ENCODE measurements around the gene GPA33. TPM values are rescaled to one million over a fixed set of nuclear protein-coding genes. Genes with fewer than 3 reads are reported as not detected.

Gene GPA33
- total and polyA plus RNA-seq, 3 experiments from 2014 or later = 0.66 to 19.7 (median 0.97) TPM

GRCh38 chr1:167016100-167016750, 74.0 kb downstream of the GPA33 start:
- Mint-ChIP-seq H3K9me3 (no peaks in the 10 kb centered on the region), H3K4me1 (no peaks in the 10 kb centered on the region), H3K27ac (no peak overlapping the region), H3K27me3 (peaks cover 14 to 33% of the 10 kb centered on the region in 2 donors), H3K4me3 (no peak overlapping the region), H3K36me3 (no peaks in the 10 kb centered on the region)
- Histone ChIP-seq H3K4me1 (ENCODE audit: insufficient read depth, low read length) (no peaks in the 10 kb centered on the region), H3K36me3 (ENCODE audit: insufficient read depth, low read length) (no peaks in the 10 kb centered on the region), H3K4me3 (ENCODE audit: low read length) (no peak overlapping the region), H3K9me3 (ENCODE audit: low read length) (no peaks in the 10 kb centered on the region), H3K27me3 (ENCODE audit: insufficient read depth, low read length, poor library complexity, severe bottlenecking) (no peaks in the 10 kb centered on the region), H3K27ac (ENCODE audit: low read depth, low read length) (no peak overlapping the region)
- ChIA-PET POLR2A (no interaction called here), CTCF (no interaction called here)
- no peak for DNase-seq

- Mint-ChIP-seq H3K4me3 (no peak overlapping the region), H3K27ac (no peak overlapping the region), H3K27me3 (peaks cover 30 to 60% of the 10 kb centered on the region in 2 donors), H3K4me1 (no peaks in the 10 kb centered on the region), H3K9me3 (peaks cover 0 to 2% (median 0%) of the 10 kb centered on the region in 5 donors), H3K36me3 (no peaks in the 10 kb centered on the region)
- H3K27me3 ChIP-seq (ENCODE audit: insufficient read depth, low read length, poor library complexity, severe bottlenecking) = no peaks in the 10 kb centered on the region
- no peak overlapping the region for H3K4me3 ChIP-seq (ENCODE audit: low read length)
- no peaks in the 10 kb centered on the region for H3K36me3 ChIP-seq (ENCODE audit: insufficient read depth, low read length)
- H3K27ac ChIP-seq (ENCODE audit: low read depth, low read length) = no peak overlapping the region
- DNase-seq = no peak
- H3K4me1 ChIP-seq (ENCODE audit: insufficient read depth, low read length) = no peaks in the 10 kb centered on the region
- CTCF ChIA-PET = no interaction called here
- H3K9me3 ChIP-seq (ENCODE audit: low read length) = no peaks in the 10 kb centered on the region
- POLR2A ChIA-PET = no interaction called here
These were observed 76.9 kb downstream of the GPA33 start for GRCh38 chr1:167013108-167013929.

GRCh38 chr1:167012570-167012969, 77.6 kb downstream of the GPA33 start:
- no peak overlapping the region for H3K4me3 Mint-ChIP-seq
- Histone ChIP-seq H3K4me3 (ENCODE audit: low read length) (no peak overlapping the region), H3K27ac (ENCODE audit: low read depth, low read length) (no peak overlapping the region), H3K36me3 (ENCODE audit: insufficient read depth, low read length) (no peaks in the 10 kb centered on the region), H3K27me3 (ENCODE audit: insufficient read depth, low read length, poor library complexity, severe bottlenecking) (no peaks in the 10 kb centered on the region), H3K4me1 (ENCODE audit: insufficient read depth, low read length) (no peaks in the 10 kb centered on the region), H3K9me3 (ENCODE audit: low read length) (no peaks in the 10 kb centered on the region)
- H3K36me3 Mint-ChIP-seq = no peaks in the 10 kb centered on the region
- no peak overlapping the region for H3K27ac Mint-ChIP-seq
- ChIA-PET POLR2A (no interaction called here), CTCF (no interaction called here)
- no peak for DNase-seq
- peaks cover 30 to 63% of the 10 kb centered on the region in 2 donors for H3K27me3 Mint-ChIP-seq
- H3K9me3 Mint-ChIP-seq = peaks cover 0 to 2% (median 0%) of the 10 kb centered on the region in 5 donors
- no peaks in the 10 kb centered on the region for H3K4me1 Mint-ChIP-seq

GRCh38 chr1:167011560-167012191, 78.5 kb downstream of the GPA33 start:
- Mint-ChIP-seq H3K9me3 (peaks cover 0 to 2% (median 0%) of the 10 kb centered on the region in 5 donors), H3K27me3 (peaks cover 30 to 63% of the 10 kb centered on the region in 2 donors), H3K4me1 (no peaks in the 10 kb centered on the region), H3K36me3 (no peaks in the 10 kb centered on the region), H3K27ac (no peak overlapping the region), H3K4me3 (no peak overlapping the region)
- Histone ChIP-seq H3K9me3 (ENCODE audit: low read length) (no peaks in the 10 kb centered on the region), H3K27me3 (ENCODE audit: insufficient read depth, low read length, poor library complexity, severe bottlenecking) (no peaks in the 10 kb centered on the region), H3K36me3 (ENCODE audit: insufficient read depth, low read length) (no peaks in the 10 kb centered on the region), H3K4me3 (ENCODE audit: low read length) (no peak overlapping the region), H3K27ac (ENCODE audit: low read depth, low read length) (no peak overlapping the region), H3K4me1 (ENCODE audit: insufficient read depth, low read length) (no peaks in the 10 kb centered on the region)
- DNase-seq = no peak
- CTCF ChIA-PET = no interaction called here
- POLR2A ChIA-PET = no interaction called here

- no peak overlapping the region for H3K4me3 ChIP-seq (ENCODE audit: low read length)
- Mint-ChIP-seq H3K4me1 (no peaks in the 10 kb centered on the region), H3K4me3 (no peak overlapping the region), H3K27me3 (peaks cover 0 to 28% of the 10 kb centered on the region in 2 donors), H3K27ac (no peak overlapping the region), H3K9me3 (peaks cover 0 to 12% (median 2%) of the 10 kb centered on the region in 5 donors), H3K36me3 (peaks cover 0 to 3% (median 0%) of the 10 kb centered on the region in 3 donors)
- H3K4me1 ChIP-seq (ENCODE audit: insufficient read depth, low read length) = no peaks in the 10 kb centered on the region
- H3K9me3 ChIP-seq (ENCODE audit: low read length) = no peaks in the 10 kb centered on the region
- CTCF ChIA-PET = no interaction called here
- no peaks in the 10 kb centered on the region for H3K36me3 ChIP-seq (ENCODE audit: insufficient read depth, low read length)
- H3K27me3 ChIP-seq (ENCODE audit: insufficient read depth, low read length, poor library complexity, severe bottlenecking) = no peaks in the 10 kb centered on the region
- no peak for DNase-seq
- no peak overlapping the region for H3K27ac ChIP-seq (ENCODE audit: low read depth, low read length)
- POLR2A ChIA-PET = no interaction called here
These were observed 86.5 kb downstream of the GPA33 start for GRCh38 chr1:167003711-167004110.

Other genes with a start within 250 kb of the GPA33 start
- 10 to 100 TPM; 18.5 to 18.6 TPM for gene TADA1, start 214.1 kb downstream of the GPA33 start, total RNA-seq
- 13.2 TPM for gene TADA1, start 214.1 kb downstream of the GPA33 start, polyA plus RNA-seq
- 1 to 10 TPM; 3.9 to 4.4 TPM for gene ILDR2, start 114.8 kb downstream of the GPA33 start, total RNA-seq
- not detected for gene ILDR2, start 114.8 kb downstream of the GPA33 start, polyA plus RNA-seq
- gene MAEL, start 101.1 kb downstream of the GPA33 start, total RNA-seq = not detected
- not detected for gene MAEL, start 101.1 kb downstream of the GPA33 start, polyA plus RNA-seq
- not detected for gene STYXL2, start 3.7 kb upstream of the GPA33 start, total RNA-seq
- not detected for gene STYXL2, start 3.7 kb upstream of the GPA33 start, polyA plus RNA-seq
- 10 to 100 TPM; 12.3 to 13.5 TPM for gene POU2F1, start 130.5 kb upstream of the GPA33 start, total RNA-seq
- gene POU2F1, start 130.5 kb upstream of the GPA33 start, polyA plus RNA-seq = 11.8 TPM